ENCODE measurements around the gene PRRT3. TPM values are rescaled to one million over a fixed set of nuclear protein-coding genes. Genes with fewer than 3 reads are reported as not detected.
"Not testable (repeated sequence)": the region's sequence is repeated elsewhere in the genome, so short reads cannot be mapped to it uniquely, and the experiment has no call there.

The PRRT3 gene
- total RNA-seq, 1 donor from 2014 or later: 4.3 TPM

GRCh38 chr3:9944271-9944670 is 7.9 kb downstream of the PRRT3 start:
- Mint-ChIP-seq H3K9me3 (no peaks in the 10 kb centered on the region), H3K4me1 (peaks cover 5% of the 10 kb centered on the region), H3K27me3 (no peaks in the 10 kb centered on the region), H3K4me3 (no peak overlapping the region), H3K36me3 (ENCODE audit: low read depth) (peaks cover 26% of the 10 kb centered on the region), H3K27ac (no peak overlapping the region)
- intact Hi-C loops (cut with micrococcal nuclease): no loop called here
- ATAC-seq (ENCODE audit: low read depth) (no peak), DNase-seq (no peak)
- ChIA-PET POLR2A (interaction anchor here (0.6 to 1.7 kb wide), 2 partner anchors 9 to 318 kb away, joined by 5 read pairs; no protein-coding TSS in a partner anchor), CTCF (no interaction called here)
- TF ChIP-seq, protein P1, sequence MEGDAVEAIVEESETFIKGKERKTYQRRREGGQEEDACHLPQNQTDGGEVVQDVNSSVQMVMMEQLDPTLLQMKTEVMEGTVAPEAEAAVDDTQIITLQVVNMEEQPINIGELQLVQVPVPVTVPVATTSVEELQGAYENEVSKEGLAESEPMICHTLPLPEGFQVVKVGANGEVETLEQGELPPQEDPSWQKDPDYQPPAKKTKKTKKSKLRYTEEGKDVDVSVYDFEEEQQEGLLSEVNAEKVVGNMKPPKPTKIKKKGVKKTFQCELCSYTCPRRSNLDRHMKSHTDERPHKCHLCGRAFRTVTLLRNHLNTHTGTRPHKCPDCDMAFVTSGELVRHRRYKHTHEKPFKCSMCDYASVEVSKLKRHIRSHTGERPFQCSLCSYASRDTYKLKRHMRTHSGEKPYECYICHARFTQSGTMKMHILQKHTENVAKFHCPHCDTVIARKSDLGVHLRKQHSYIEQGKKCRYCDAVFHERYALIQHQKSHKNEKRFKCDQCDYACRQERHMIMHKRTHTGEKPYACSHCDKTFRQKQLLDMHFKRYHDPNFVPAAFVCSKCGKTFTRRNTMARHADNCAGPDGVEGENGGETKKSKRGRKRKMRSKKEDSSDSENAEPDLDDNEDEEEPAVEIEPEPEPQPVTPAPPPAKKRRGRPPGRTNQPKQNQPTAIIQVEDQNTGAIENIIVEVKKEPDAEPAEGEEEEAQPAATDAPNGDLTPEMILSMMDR (IDR thresholded peaks at IDR 0.05): no peak

- CTCF ChIA-PET: no interaction called here
- POLR2A ChIA-PET: interaction anchor here (1.7 to 2.6 kb wide), 2 partner anchors 8 to 10 kb away, joined by 5 to 14 read pairs; partner anchors contain the start of gene CRELD1
- Mint-ChIP-seq H3K27ac (peak overlapping the region; percentile 50), H3K36me3 (ENCODE audit: low read depth) (peaks cover 30% of the 10 kb centered on the region), H3K27me3 (no peaks in the 10 kb centered on the region), H3K4me1 (peaks cover 5% of the 10 kb centered on the region), H3K9me3 (no peaks in the 10 kb centered on the region), H3K4me3 (no peak overlapping the region)
- intact Hi-C loops (cut with micrococcal nuclease): no loop called here
- ATAC-seq (ENCODE audit: low read depth): no peak
- TF ChIP-seq, protein P1 (IDR thresholded peaks at IDR 0.05): no peak
- no peak for DNase-seq
These were observed 9.1 kb downstream of the PRRT3 start for GRCh38 chr3:9942934-9943690.

DNA sequence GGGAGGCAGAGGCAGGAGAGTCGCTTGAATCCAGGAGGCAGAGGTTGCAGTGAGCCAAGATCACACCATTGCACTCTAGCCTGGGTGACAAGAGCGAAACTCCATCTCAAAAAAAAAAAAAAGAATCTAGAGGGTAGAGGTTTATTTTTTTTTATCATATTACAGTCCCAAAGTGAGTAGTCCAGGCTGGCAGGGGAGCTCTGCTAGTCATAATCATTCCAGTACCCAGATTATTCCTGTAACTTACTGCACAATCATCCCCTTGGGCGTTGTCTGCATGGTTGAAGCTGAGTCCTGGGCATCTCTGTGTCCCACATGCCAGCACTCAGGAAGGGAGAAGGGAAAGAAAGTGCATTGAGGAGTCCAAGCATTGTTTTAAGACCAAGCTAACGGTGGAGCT is 10.0 kb downstream of the PRRT3 start:
- ChIA-PET CTCF (interaction anchor here (0.6 kb wide), 1 partner anchor 579 kb away, joined by 3 read pairs; the partner anchor contains the start of gene THUMPD3), POLR2A (interaction anchor here (0.7 to 2.6 kb wide), 2 partner anchors 9 to 98 kb away, joined by 3 to 14 read pairs; partner anchors contain the start of genes CRELD1 and RPUSD3)
- TF ChIP-seq, protein P1 (IDR thresholded peaks at IDR 0.05): no peak
- H3K27ac Mint-ChIP-seq: peak overlapping the region; percentile 35
- peaks cover 39% of the 10 kb centered on the region for H3K36me3 Mint-ChIP-seq (ENCODE audit: low read depth)
- peaks cover 5% of the 10 kb centered on the region for H3K4me1 Mint-ChIP-seq
- H3K27me3 Mint-ChIP-seq: no peaks in the 10 kb centered on the region
- intact Hi-C loops (cut with micrococcal nuclease): no loop called here
- H3K9me3 Mint-ChIP-seq: no peaks in the 10 kb centered on the region
- ATAC-seq (ENCODE audit: low read depth): no peak
- DNase-seq: no peak
- H3K4me3 Mint-ChIP-seq: no peak overlapping the region

DNA sequence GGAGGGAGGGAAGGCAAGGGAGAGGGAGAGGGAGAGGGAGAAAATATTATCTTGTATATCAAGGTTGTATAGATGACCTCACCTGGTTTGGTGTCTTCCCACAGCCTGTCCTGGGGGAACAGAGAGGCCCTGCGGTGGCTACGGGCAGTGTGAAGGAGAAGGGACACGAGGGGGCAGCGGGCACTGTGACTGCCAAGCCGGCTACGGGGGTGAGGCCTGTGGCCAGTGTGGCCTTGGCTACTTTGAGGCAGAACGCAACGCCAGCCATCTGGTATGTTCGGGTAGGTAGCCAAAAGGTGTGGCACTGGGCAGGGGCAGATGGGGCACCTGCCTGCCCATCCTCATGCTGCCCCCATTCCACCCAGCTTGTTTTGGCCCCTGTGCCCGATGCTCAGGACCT is 11.5 kb downstream of the PRRT3 start:
- CTCF ChIA-PET: no interaction called here
- Mint-ChIP-seq H3K36me3 (ENCODE audit: low read depth) (peaks cover 47% of the 10 kb centered on the region), H3K4me1 (peaks cover 8% of the 10 kb centered on the region), H3K9me3 (no peaks in the 10 kb centered on the region), H3K27ac (no peak overlapping the region), H3K4me3 (no peak overlapping the region), H3K27me3 (no peaks in the 10 kb centered on the region)
- TF ChIP-seq, protein P1 (IDR thresholded peaks at IDR 0.05): no peak
- intact Hi-C loops (cut with micrococcal nuclease): no loop called here
- POLR2A ChIA-PET: no interaction called here
- ATAC-seq (ENCODE audit: low read depth) (no peak), DNase-seq (no peak)

DNA sequence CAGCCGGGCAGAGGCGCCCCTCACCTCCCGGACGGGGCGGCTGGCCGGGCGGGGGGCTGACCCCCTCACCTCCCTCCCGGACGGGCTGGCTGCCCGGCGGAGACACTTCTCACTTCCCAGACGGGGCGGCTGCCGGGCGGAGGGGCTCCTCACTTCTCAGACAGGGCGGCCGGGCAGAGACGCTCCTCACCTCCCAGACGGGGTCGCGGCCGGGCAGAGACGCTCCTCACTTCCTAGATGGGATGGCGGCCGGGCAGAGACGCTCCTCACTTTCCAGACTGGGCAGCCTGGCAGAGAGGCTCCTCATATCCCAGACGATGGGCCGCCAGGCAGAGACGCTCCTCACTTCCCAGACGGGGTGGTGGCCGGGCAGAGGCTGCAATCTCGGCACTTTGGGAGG is 12.3 kb downstream of the PRRT3 start:
- intact Hi-C loops (cut with micrococcal nuclease); DNase-seq; H3K27me3 Mint-ChIP-seq; H3K27ac Mint-ChIP-seq; H3K4me3 Mint-ChIP-seq; ATAC-seq (ENCODE audit: low read depth); H3K9me3 Mint-ChIP-seq; POLR2A ChIA-PET; CTCF ChIA-PET: not testable (repeated sequence)
- H3K4me1 Mint-ChIP-seq: peaks cover 15% of the 10 kb centered on the region
- peaks cover 52% of the 10 kb centered on the region for H3K36me3 Mint-ChIP-seq (ENCODE audit: low read depth)
